CD14-positive monocyte (primary cell): ENCODE results near the gene BLM. TPM values are rescaled to one million over a fixed set of nuclear protein-coding genes. Genes with fewer than 3 reads are reported as not detected.

ENCODE experiments used
- DNase-seq, 3 donors: peaks; one replicate each; pipeline ENCODE4 v3.0.0-alpha.2; 2011 to 2022
- H2AFZ ChIP-seq: 2 replicates; pipeline ENCODE4 v1.6.0; 2012; ENCODE audit warnings: mild to moderate bottlenecking, low read depth, low read length, inconsistent platforms; ENCODE audit not compliant: insufficient read depth, poor library complexity, severe bottlenecking
- H3K27ac ChIP-seq, 2 donors: 1 replicate in 1 of 2; 2 replicates in 1 of 2; pipeline ENCODE4 v1.5.1; 2012 to 2013; ENCODE audit warnings: low read length in 2 of 2, control low read depth in 1 of 2, inconsistent platforms in 1 of 2, low read depth in 1 of 2, mild to moderate bottlenecking in 1 of 2
- H3K27me3 ChIP-seq, 2 donors: one replicate each; pipeline versions ENCODE4 v1.6.0 to v1.6.1; 2011 to 2013; ENCODE audit warnings: low read length in 2 of 2; ENCODE audit not compliant: control insufficient read depth in 2 of 2, insufficient read depth in 2 of 2
- H3K36me3 ChIP-seq, 2 donors: replicated peaks in 1 of 2; 1 replicate in 1 of 2; 2 replicates in 1 of 2; pipeline versions ENCODE4 v1.5.1 to v1.6.1; 2012 to 2013; ENCODE audit warnings: low read length in 2 of 2, control low read depth in 1 of 2, inconsistent platforms in 1 of 2, mild to moderate bottlenecking in 1 of 2; ENCODE audit not compliant: insufficient read depth in 2 of 2, control insufficient read depth in 1 of 2
- H3K4me1 ChIP-seq, 2 donors: 1 replicate in 1 of 2; 2 replicates in 1 of 2; pipeline versions ENCODE4 v1.5.1 to v1.6.1; 2012 to 2013; ENCODE audit warnings: low read length in 2 of 2, control low read depth in 1 of 2, inconsistent platforms in 1 of 2, mild to moderate bottlenecking in 1 of 2, moderate library complexity in 1 of 2; ENCODE audit not compliant: insufficient read depth in 2 of 2, control insufficient read depth in 1 of 2
- H3K4me2 ChIP-seq: replicated peaks from 2 replicates; pipeline ENCODE3; 2012; ENCODE audit warnings: low read length, moderate library complexity, mild to moderate bottlenecking; ENCODE audit not compliant: poor library complexity, severe bottlenecking; ENCODE audit errors: extremely low read depth
- H3K4me3 ChIP-seq, 3 experiments: fragments of 200-600 bp in 1 of 3; sonication (generic) in 1 of 3; replicated peaks in 1 of 3; 1 replicate in 2 of 3; 2 replicates in 1 of 3; pipeline ENCODE4 v1.5.1; 2011 to 2013; ENCODE audit warnings: low read length in 3 of 3, mild to moderate bottlenecking in 3 of 3, control low read depth in 2 of 3, low read depth in 2 of 3, inconsistent platforms in 1 of 3, moderate library complexity in 1 of 3
- H3K79me2 ChIP-seq: 2 replicates; pipeline ENCODE4 v1.6.0; 2012; ENCODE audit warnings: mild to moderate bottlenecking, control low read depth, inconsistent platforms, low read length, moderate library complexity; ENCODE audit not compliant: insufficient read depth
- H3K9ac ChIP-seq: 2 replicates; pipeline ENCODE4 v1.6.0; 2017; ENCODE audit warnings: low read length, mild to moderate bottlenecking; ENCODE audit not compliant: insufficient read depth, poor library complexity, severe bottlenecking
- H3K9me3 ChIP-seq, 2 donors: replicated peaks in 1 of 2; 1 replicate in 1 of 2; 2 replicates in 1 of 2; pipeline versions ENCODE4 v1.5.1 to v1.6.1; 2012 to 2013; ENCODE audit warnings: low read length in 2 of 2, control low read depth in 1 of 2; ENCODE audit not compliant: control insufficient read depth in 1 of 2, insufficient read depth in 1 of 2
- H4K20me1 ChIP-seq: 2 replicates; pipeline ENCODE4 v1.6.0; 2012; ENCODE audit warnings: mild to moderate bottlenecking, low read length, control low read depth, moderate library complexity; ENCODE audit not compliant: insufficient read depth
- H3K27ac Mint-ChIP-seq, 7 donors: one replicate each; pipeline ENCODE4 v1.8.0; 2020; ENCODE audit warnings: mild to moderate bottlenecking in 7 of 7, mixed read lengths in 7 of 7, moderate library complexity in 6 of 7, inconsistent platforms in 2 of 7
- H3K27me3 Mint-ChIP-seq, 3 donors: one replicate each; pipeline ENCODE4 v1.8.0; 2021 to 2022; ENCODE audit warnings: low read depth in 3 of 3, mild to moderate bottlenecking in 3 of 3, mixed read lengths in 3 of 3, moderate library complexity in 3 of 3, inconsistent platforms in 1 of 3
- H3K36me3 Mint-ChIP-seq, 2 donors: one replicate each; pipeline ENCODE4 v1.8.0; 2020; ENCODE audit warnings: mixed read lengths in 2 of 2, inconsistent platforms in 1 of 2, mild to moderate bottlenecking in 1 of 2
- H3K4me1 Mint-ChIP-seq: one replicate; pipeline ENCODE4 v1.8.0; 2020; ENCODE audit warnings: mild to moderate bottlenecking, mixed read lengths
- H3K4me3 Mint-ChIP-seq, 2 donors: one replicate each; pipeline ENCODE4 v1.8.0; 2020; ENCODE audit warnings: mild to moderate bottlenecking in 2 of 2, mixed read lengths in 2 of 2, moderate library complexity in 1 of 2
- H3K9me3 Mint-ChIP-seq, 7 donors: one replicate each; pipeline ENCODE4 v1.8.0; 2020 to 2022; ENCODE audit warnings: mixed read lengths in 7 of 7, mild to moderate bottlenecking in 6 of 7, moderate library complexity in 6 of 7, inconsistent platforms in 2 of 7
- WGBS: methylation state at CpG from one replicate; pipeline ENCODE4 v1.1.5; 2013; ENCODE audit warnings: missing lambda C conversion rate; ENCODE audit not compliant: insufficient coverage; 5-methylcytosine and 5-hydroxymethylcytosine counted together
- intact Hi-C, 2 donors: fragments of 100-400 bp; cut with micrococcal nuclease; formaldehyde crosslinking; loops; one replicate each; pipeline versions ENCODE4 v1.15.0 to v1.15.1; 2023
- polyA plus RNA-seq, 3 donors: library from polyadenylated mRNA; depleted of rRNA in 1 of 3; unstranded in 2 of 3; stranded (reverse) in 1 of 3; fragments of 300-500 nt in 2 of 3; fragments of >200 nt in 1 of 3; fragmentation: Illumina TruSeq in 2 of 3; gene quantifications; 1 replicate in 2 of 3; 2 replicates in 1 of 3; pipeline ENCODE4 v1.2.3, GENCODE V29; 2012 to 2021
- TF ChIP-seq, protein P1 (sequence below): fragments of 200-600 bp; IDR thresholded peaks from one replicate; pipeline ENCODE4 v1.8.0; 2022; ENCODE audit warnings: antibody characterized with exemption, mild to moderate bottlenecking

Gene BLM
- polyA plus RNA-seq, 3 donors = 0.69 to 2.3 (median 1.2) TPM

DNA sequence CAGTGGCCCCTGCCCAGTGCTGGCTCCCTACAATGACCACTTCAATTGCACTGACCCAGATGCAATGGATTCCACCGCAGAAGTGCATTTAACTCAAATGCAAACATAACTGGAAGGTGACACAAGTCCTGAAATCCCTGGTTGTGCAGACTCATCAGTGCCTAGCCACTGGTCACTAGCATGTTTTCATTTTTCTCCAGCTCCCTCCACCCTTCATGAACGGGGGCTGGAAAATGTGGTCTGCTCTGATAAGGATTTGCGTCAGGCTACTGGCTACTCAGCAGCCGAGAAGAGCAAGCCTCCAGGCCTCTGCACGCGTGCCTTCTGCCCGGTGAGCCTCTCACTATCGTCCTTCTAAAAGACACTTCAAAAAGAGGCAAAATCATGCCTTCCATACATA lies 123.8 kb downstream of the BLM start:
- Mint-ChIP-seq H3K27ac (no peak overlapping the region), H3K4me3 (no peak overlapping the region), H3K27me3 (peaks cover 1 to 5% (median 3%) of the 10 kb centered on the region in 3 donors), H3K4me1 (peaks cover 83% of the 10 kb centered on the region), H3K36me3 (peaks cover 18 to 36% of the 10 kb centered on the region in 2 donors), H3K9me3 (no peaks in the 10 kb centered on the region)
- 95% methylated on average over 4 of the region's 8 CpGs for WGBS
- H3K4me2 ChIP-seq = peak overlapping the region; percentile 75
- H4K20me1 ChIP-seq = no peaks in the 10 kb centered on the region
- no peak overlapping the region for H2AFZ ChIP-seq
- intact Hi-C loops = no loop called here
- peaks cover 0 to 6% of the 10 kb centered on the region in 2 donors for H3K36me3 ChIP-seq
- no peak overlapping the region for H3K27ac ChIP-seq
- no peak overlapping the region for H3K9ac ChIP-seq
- no peaks in the 10 kb centered on the region for H3K9me3 ChIP-seq
- peak overlapping the region in 1 of 3 experiments; percentile 69 for H3K4me3 ChIP-seq
- H3K27me3 ChIP-seq = no peaks in the 10 kb centered on the region
- DNase-seq = no peak
- TF ChIP-seq, protein P1, sequence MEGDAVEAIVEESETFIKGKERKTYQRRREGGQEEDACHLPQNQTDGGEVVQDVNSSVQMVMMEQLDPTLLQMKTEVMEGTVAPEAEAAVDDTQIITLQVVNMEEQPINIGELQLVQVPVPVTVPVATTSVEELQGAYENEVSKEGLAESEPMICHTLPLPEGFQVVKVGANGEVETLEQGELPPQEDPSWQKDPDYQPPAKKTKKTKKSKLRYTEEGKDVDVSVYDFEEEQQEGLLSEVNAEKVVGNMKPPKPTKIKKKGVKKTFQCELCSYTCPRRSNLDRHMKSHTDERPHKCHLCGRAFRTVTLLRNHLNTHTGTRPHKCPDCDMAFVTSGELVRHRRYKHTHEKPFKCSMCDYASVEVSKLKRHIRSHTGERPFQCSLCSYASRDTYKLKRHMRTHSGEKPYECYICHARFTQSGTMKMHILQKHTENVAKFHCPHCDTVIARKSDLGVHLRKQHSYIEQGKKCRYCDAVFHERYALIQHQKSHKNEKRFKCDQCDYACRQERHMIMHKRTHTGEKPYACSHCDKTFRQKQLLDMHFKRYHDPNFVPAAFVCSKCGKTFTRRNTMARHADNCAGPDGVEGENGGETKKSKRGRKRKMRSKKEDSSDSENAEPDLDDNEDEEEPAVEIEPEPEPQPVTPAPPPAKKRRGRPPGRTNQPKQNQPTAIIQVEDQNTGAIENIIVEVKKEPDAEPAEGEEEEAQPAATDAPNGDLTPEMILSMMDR = no peak
- H3K79me2 ChIP-seq = peaks cover 46% of the 10 kb centered on the region
- H3K4me1 ChIP-seq = peaks cover 73 to 91% of the 10 kb centered on the region in 2 donors

DNA sequence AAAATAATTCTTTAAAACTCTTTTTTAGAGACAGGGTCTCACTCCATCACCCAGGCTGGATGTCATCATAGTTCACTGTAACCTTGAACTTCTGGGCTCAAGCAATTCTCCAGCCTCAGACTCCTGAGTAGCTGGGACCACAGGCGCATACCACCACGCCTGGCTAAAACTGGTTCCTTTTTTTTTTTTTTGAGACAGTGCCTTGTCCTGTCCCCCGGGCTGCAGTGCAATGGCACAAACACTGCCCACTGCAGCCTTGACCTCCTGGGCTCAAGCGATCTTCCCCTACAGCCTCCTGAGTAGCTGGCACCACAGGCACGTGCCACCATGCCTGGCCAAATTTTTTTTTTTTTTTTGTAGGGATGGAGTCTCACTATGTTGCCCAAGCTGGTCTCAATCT lies 127.5 kb downstream of the BLM start:
- no peak overlapping the region for H2AFZ ChIP-seq
- Mint-ChIP-seq H3K4me1 (peaks cover 47% of the 10 kb centered on the region), H3K9me3 (peaks cover 0 to 2% (median 0%) of the 10 kb centered on the region in 7 donors), H3K27me3 (peaks cover 0 to 3% (median 3%) of the 10 kb centered on the region in 3 donors), H3K4me3 (peak overlapping the region; percentile 41 to 51), H3K36me3 (peaks cover 26 to 62% of the 10 kb centered on the region in 2 donors), H3K27ac (peak overlapping the region; percentile 93 to 98 (median 96))
- H4K20me1 ChIP-seq = no peaks in the 10 kb centered on the region
- H3K36me3 ChIP-seq = peaks cover 0 to 6% of the 10 kb centered on the region in 2 donors
- intact Hi-C loops = no loop called here
- H3K27me3 ChIP-seq = no peaks in the 10 kb centered on the region
- peaks cover 54% of the 10 kb centered on the region for H3K79me2 ChIP-seq
- H3K4me2 ChIP-seq = peak overlapping the region; percentile 11
- TF ChIP-seq, protein P1 = no peak
- peaks cover 43 to 54% of the 10 kb centered on the region in 2 donors for H3K4me1 ChIP-seq
- no peaks in the 10 kb centered on the region for H3K9me3 ChIP-seq
- WGBS = 0% methylated on average over 2 of the region's 5 CpGs
- H3K9ac ChIP-seq = peak overlapping the region; percentile 53
- peak overlapping the region; percentile 84 to 97 for H3K27ac ChIP-seq
- no peak overlapping the region for H3K4me3 ChIP-seq
- peak; percentile 59 to 66 (median 60) for DNase-seq
